Caki2 (cell line): Measurements from ENCODE around the gene NFIB. TPM values are rescaled to one million over a fixed set of nuclear protein-coding genes. Genes with fewer than 3 reads are reported as not detected.
A peak's percentile ranks its signal among the peaks of the same experiment; 100 is the strongest.

Source experiments
- DNase-seq: peaks from one replicate; pipeline ENCODE4 v3.0.0-alpha.2; 2015; ENCODE audit warnings: low read depth
- in situ Hi-C: cut with HindIII; loops from 2 replicates; pipeline ENCODE4 v1.10.0; 2016; ENCODE audit warnings: low sequenced_read_pairs, low pct_unique_long_range_greater_than_20kb, mixed read lengths
- total RNA-seq: library from RNA; depleted of rRNA; stranded (reverse); fragments of >200 nt; shearing (Covaris generic); gene quantifications from 2 replicates; pipeline ENCODE4 v1.2.3, GENCODE V29; 2014; ENCODE audit warnings: low replicate concordance

NFIB gene
- total RNA-seq, 1 experiment from 2014 or later = 15.4 TPM

- in situ Hi-C loops = no loop called here
Measured at GRCh38 chr9:14214693-14215092, 99.2 kb downstream of the NFIB start.

GRCh38 chr9:14214065-14214684, 99.8 kb downstream of the NFIB start:
- DNase-seq = no peak
- in situ Hi-C loops = no loop called here

More at GRCh38 chr9:14214693-14215092, 99.2 kb downstream of the NFIB start:
- no peak for DNase-seq

GRCh38 chr9:14213504-14213903, 100.4 kb downstream of the NFIB start:
- no peak for DNase-seq
- in situ Hi-C loops = no loop called here

GRCh38 chr9:14212697-14213420, 101.1 kb downstream of the NFIB start:
- no peak for DNase-seq
- in situ Hi-C loops = no loop called here

GRCh38 chr9:14212077-14212476, 101.9 kb downstream of the NFIB start:
- in situ Hi-C loops = no loop called here
- peak; percentile 30 for DNase-seq

GRCh38 chr9:14211564-14211963, 102.4 kb downstream of the NFIB start:
- DNase-seq = no peak
- in situ Hi-C loops = no loop called here

- DNase-seq = no peak
- in situ Hi-C loops = no loop called here
Measured at GRCh38 chr9:14210428-14210827, 103.5 kb downstream of the NFIB start.

GRCh38 chr9:14209399-14210345, 104.3 kb downstream of the NFIB start:
- in situ Hi-C loops = no loop called here
- no peak for DNase-seq

- in situ Hi-C loops = no loop called here
- DNase-seq = no peak
Measured at GRCh38 chr9:14207352-14207995, 106.5 kb downstream of the NFIB start.

GRCh38 chr9:14205463-14205862, 108.5 kb downstream of the NFIB start:
- DNase-seq = no peak
- in situ Hi-C loops = no loop called here

- DNase-seq = no peak
- in situ Hi-C loops = no loop called here
Measured at GRCh38 chr9:14203356-14204056, 110.4 kb downstream of the NFIB start.

- no peak for DNase-seq
- in situ Hi-C loops = no loop called here
Measured at GRCh38 chr9:14198841-14199455, 115.0 kb downstream of the NFIB start.

- in situ Hi-C loops = no loop called here
- no peak for DNase-seq
Measured at GRCh38 chr9:14198047-14198840, 115.7 kb downstream of the NFIB start.

GRCh38 chr9:14197325-14197858, 116.5 kb downstream of the NFIB start:
- in situ Hi-C loops = no loop called here
- no peak for DNase-seq

- in situ Hi-C loops = no loop called here
- DNase-seq = no peak
Measured at GRCh38 chr9:14193328-14193990, 120.5 kb downstream of the NFIB start.

GRCh38 chr9:14192556-14192955, 121.4 kb downstream of the NFIB start:
- no peak for DNase-seq
- in situ Hi-C loops = no loop called here
